B cell (primary cell): ENCODE measurements around the gene TRPM2. TPM values are rescaled to one million over a fixed set of nuclear protein-coding genes. Genes with fewer than 3 reads are reported as not detected.

Experiments used
- ATAC-seq: fragments of 200-7000 bp; cut with Tn5 transposase; one replicate; pipeline ENCODE4 v1.10.0; 2021; ENCODE audit warnings: low read depth, mild to moderate bottlenecking, moderate number of reproducible peaks, moderate library complexity
- CTCF ChIA-PET: fragments of 350-600 bp; sonication (Branson Sonifier 250); formaldehyde crosslinking; loops from one replicate; lab custom pipeline; 2021; ENCODE audit warnings: antibody characterized with exemption, inconsistent platforms; lab: Charles Lee
- POLR2A ChIA-PET: fragments of 350-600 bp; sonication (Branson Sonifier 250); formaldehyde crosslinking; loops from one replicate; lab custom pipeline; 2021; ENCODE audit warnings: antibody characterized with exemption; lab: Charles Lee
- DNase-seq: peaks from one replicate; pipeline ENCODE4 v3.0.0; 2013
- H2AFZ ChIP-seq: 2 replicates; pipeline ENCODE4 v1.6.1; 2012; ENCODE audit warnings: mild to moderate bottlenecking, low read depth, low read length; ENCODE audit not compliant: insufficient read depth, poor library complexity, severe bottlenecking
- H3K27ac ChIP-seq, 2 donors: 1 replicate in 1 of 2; 2 replicates in 1 of 2; pipeline ENCODE4 v1.5.1; 2012 to 2013; ENCODE audit warnings: low read length in 2 of 2, mild to moderate bottlenecking in 2 of 2, moderate library complexity in 1 of 2
- H3K27me3 ChIP-seq, 4 experiments: fragments of 200-600 bp in 1 of 4; sonication (generic) in 1 of 4; replicated peaks in 1 of 4; 1 replicate in 2 of 4; 2 replicates in 2 of 4; pipeline versions ENCODE4 v1.6.1 to v1.7.0; 2013 to 2016; ENCODE audit warnings: low read length in 3 of 4, mild to moderate bottlenecking in 2 of 4, mixed read lengths in 1 of 4, moderate library complexity in 1 of 4; ENCODE audit not compliant: insufficient read depth in 4 of 4, control insufficient read depth in 3 of 4; ENCODE audit errors: control extremely low read depth in 1 of 4
- H3K36me3 ChIP-seq, 2 experiments: replicated peaks in 1 of 2; 1 replicate in 1 of 2; 2 replicates in 1 of 2; pipeline versions ENCODE4 v1.6.1 to v1.7.1; 2013; ENCODE audit warnings: low read length in 1 of 2; ENCODE audit not compliant: insufficient read depth in 2 of 2, control insufficient read depth in 1 of 2; ENCODE audit errors: control extremely low read depth in 1 of 2, extremely low read depth in 1 of 2
- H3K4me1 ChIP-seq, 2 donors: fragments of 200-600 bp in 1 of 2; sonication (generic) in 1 of 2; 1 replicate in 1 of 2; 2 replicates in 1 of 2; pipeline versions ENCODE4 v1.5.1 to v1.6.1; 2013 to 2017; ENCODE audit warnings: low read length in 2 of 2; ENCODE audit not compliant: control insufficient read depth in 2 of 2, insufficient read depth in 2 of 2
- H3K4me2 ChIP-seq: replicated peaks from 2 replicates; pipeline ENCODE3; 2012; ENCODE audit warnings: mild to moderate bottlenecking, low read depth, low read length; ENCODE audit not compliant: poor library complexity, severe bottlenecking
- H3K4me3 ChIP-seq, 5 experiments: fragments of 200-600 bp in 1 of 5; sonication (generic) in 1 of 5; 1 replicate in 3 of 5; 2 replicates in 2 of 5; pipeline versions ENCODE4 v1.5.1 to v1.7.0; 2011 to 2016; ENCODE audit warnings: low read length in 4 of 5, mild to moderate bottlenecking in 4 of 5, low read depth in 2 of 5, control low read depth in 1 of 5, moderate library complexity in 1 of 5; ENCODE audit not compliant: insufficient read depth in 1 of 5; ENCODE audit errors: control extremely low read depth in 1 of 5, extremely low read depth in 1 of 5
- H3K79me2 ChIP-seq: fragments of 200-600 bp; sonication (generic); one replicate; pipeline ENCODE4 v1.6.0; 2016; ENCODE audit warnings: low read length; ENCODE audit not compliant: control insufficient read depth, insufficient read depth
- H3K9ac ChIP-seq: fragments of 200-600 bp; sonication (generic); 2 replicates; pipeline ENCODE4 v1.6.1; 2017; ENCODE audit warnings: mild to moderate bottlenecking, low read length, moderate library complexity
- H3K9me3 ChIP-seq, 3 donors: one replicate each; pipeline versions ENCODE4 v1.6.1 to v1.7.1; 2013; ENCODE audit warnings: low read length in 2 of 3; ENCODE audit not compliant: control insufficient read depth in 2 of 3, insufficient read depth in 1 of 3; ENCODE audit errors: control extremely low read depth in 1 of 3
- H4K20me1 ChIP-seq: 2 replicates; pipeline ENCODE4 v1.6.0; 2012; ENCODE audit warnings: mild to moderate bottlenecking, low read length; ENCODE audit not compliant: insufficient read depth, control insufficient read depth, poor library complexity, severe bottlenecking
- H3K27ac Mint-ChIP-seq: one replicate; pipeline ENCODE4 v1.8.0; 2021; ENCODE audit warnings: mixed read lengths
- H3K27me3 Mint-ChIP-seq: one replicate; pipeline ENCODE4 v1.8.0; 2021; ENCODE audit warnings: mixed read lengths
- H3K4me1 Mint-ChIP-seq: one replicate; pipeline ENCODE4 v1.8.0; 2021; ENCODE audit warnings: mixed read lengths
- H3K4me3 Mint-ChIP-seq: one replicate; pipeline ENCODE4 v1.8.0; 2021; ENCODE audit warnings: mixed read lengths
- H3K9me3 Mint-ChIP-seq: one replicate; pipeline ENCODE4 v1.8.0; 2022; ENCODE audit warnings: mixed read lengths; ENCODE audit not compliant: insufficient read depth
- CTCF ChIP-seq: fragments of 200-600 bp; IDR thresholded peaks from one replicate; pipeline ENCODE4 v1.8.0; 2022; ENCODE audit warnings: antibody characterized with exemption, mild to moderate bottlenecking
- EZH2 ChIP-seq: IDR thresholded peaks from 2 replicates; pipeline ENCODE4 v1.6.1; 2012; ENCODE audit warnings: borderline replicate concordance, low read depth, mild to moderate bottlenecking, moderate library complexity, low read length; ENCODE audit not compliant: insufficient read depth, poor library complexity, severe bottlenecking
- WGBS: methylation state at CpG from one replicate; pipeline ENCODE4 v1.1.5; 2013; ENCODE audit warnings: missing lambda C conversion rate; ENCODE audit not compliant: insufficient coverage; 5-methylcytosine and 5-hydroxymethylcytosine counted together
- intact Hi-C: fragments of 100-400 bp; cut with micrococcal nuclease; formaldehyde crosslinking; loops from one replicate; pipeline ENCODE4 v1.10.0; 2022
- polyA plus RNA-seq: library from polyadenylated mRNA; depleted of rRNA; stranded (reverse); fragments of >200 nt; gene quantifications from 2 replicates; pipeline ENCODE4 v1.2.3, GENCODE V29; 2012
- total RNA-seq, 2 donors: library from RNA; stranded (reverse); fragments of 120-200 nt in 1 of 2; gene quantifications; 1 replicate in 1 of 2; 2 replicates in 1 of 2; pipeline versions ENCODE4 v1.2.3 to v1.2.4, GENCODE V29; 2013 to 2022

TRPM2 gene
- total and polyA plus RNA-seq, 2 donors (not counting 1 experiment from before 2014, with no cell fraction given), result 1.6 to 8.4 TPM

- CTCF ChIA-PET, result no interaction called here
- H3K27ac Mint-ChIP-seq, result no peak overlapping the region
- POLR2A ChIA-PET, result no interaction called here
- no peak overlapping the region for H3K4me3 Mint-ChIP-seq
- TF ChIP-seq EZH2, result no peak
- no peak for TF ChIP-seq CTCF
- intact Hi-C loops, result no loop called here
- no peak overlapping the region for H2AFZ ChIP-seq
- no peaks in the 10 kb centered on the region for H3K4me1 Mint-ChIP-seq
- no peaks in the 10 kb centered on the region for H3K27me3 Mint-ChIP-seq
- DNase-seq, result no peak
- no peak overlapping the region for H3K9ac ChIP-seq
- 96% methylated on average over 3 of the region's 4 CpGs for WGBS
- H3K79me2 ChIP-seq, result no peaks in the 10 kb centered on the region
- H3K27me3 ChIP-seq, result no peaks in the 10 kb centered on the region
- H3K9me3 Mint-ChIP-seq, result peaks cover 11% of the 10 kb centered on the region
- H3K9me3 ChIP-seq, result peaks cover 9 to 24% (median 17%) of the 10 kb centered on the region in 3 donors
- no peak overlapping the region for H3K4me2 ChIP-seq
- ATAC-seq, result no peak
- H3K4me3 ChIP-seq, result no peak overlapping the region
- no peaks in the 10 kb centered on the region for H3K4me1 ChIP-seq
- H4K20me1 ChIP-seq, result no peaks in the 10 kb centered on the region
- peaks cover 0 to 20% of the 10 kb centered on the region in 2 experiments for H3K36me3 ChIP-seq
- no peak overlapping the region for H3K27ac ChIP-seq
Measured at GRCh38 chr21:44383216-44383615, 29.8 kb downstream of the TRPM2 start.

- no peak for DNase-seq
- Mint-ChIP-seq H3K4me1 (no peaks in the 10 kb centered on the region), H3K27me3 (no peaks in the 10 kb centered on the region), H3K9me3 (peaks cover 11% of the 10 kb centered on the region), H3K27ac (no peak overlapping the region), H3K4me3 (no peak overlapping the region)
- Histone ChIP-seq H3K9me3 (peaks cover 9 to 27% (median 17%) of the 10 kb centered on the region in 3 donors), H3K9ac (no peak overlapping the region), H3K36me3 (peaks cover 0 to 13% of the 10 kb centered on the region in 2 experiments), H3K79me2 (no peaks in the 10 kb centered on the region), H4K20me1 (no peaks in the 10 kb centered on the region), H2AFZ (no peak overlapping the region), H3K27ac (no peak overlapping the region), H3K4me3 (no peak overlapping the region), H3K27me3 (no peaks in the 10 kb centered on the region), H3K4me1 (no peaks in the 10 kb centered on the region), H3K4me2 (no peak overlapping the region)
- ChIA-PET CTCF (no interaction called here), POLR2A (no interaction called here)
- no CpG with 5 or more reads among the region's 2 CpGs for WGBS
- ATAC-seq, result no peak
- no peak for TF ChIP-seq CTCF
- TF ChIP-seq EZH2, result no peak
- intact Hi-C loops, result no loop called here
Measured at GRCh38 chr21:44384968-44385367, 31.5 kb downstream of the TRPM2 start.
